IPS DF 6.9 (cell line): ENCODE data around the gene LATS2.

Source experiments
- DNase-seq: peaks from one replicate; pipeline ENCODE4 v3.0.0-alpha.2; 2013; ENCODE audit warnings: low read depth, low spot score
- H3K27ac ChIP-seq: one replicate; pipeline ENCODE4 v1.5.1; 2013; ENCODE audit warnings: low read length, control low read depth
- H3K27me3 ChIP-seq: 2 replicates; pipeline ENCODE4 v1.6.1; 2013; ENCODE audit warnings: mild to moderate bottlenecking, low read length; ENCODE audit not compliant: control insufficient read depth, insufficient read depth
- H3K36me3 ChIP-seq: 2 replicates; pipeline ENCODE4 v1.6.1; 2013; ENCODE audit warnings: low read length; ENCODE audit not compliant: control insufficient read depth, insufficient read depth
- H3K4me1 ChIP-seq: 2 replicates; pipeline ENCODE4 v1.6.1; 2013; ENCODE audit warnings: low read length; ENCODE audit not compliant: control insufficient read depth, insufficient read depth
- H3K4me3 ChIP-seq: 2 replicates; pipeline ENCODE4 v1.5.1; 2013; ENCODE audit warnings: mild to moderate bottlenecking, low read length
- H3K9me3 ChIP-seq: 2 replicates; pipeline ENCODE4 v1.6.1; 2013; ENCODE audit warnings: low read length, inconsistent platforms; ENCODE audit not compliant: control insufficient read depth, insufficient read depth
- WGBS: extraction: QIAGEN DNeasy Blood & Tissue Kit; methylation state at CpG from one replicate; pipeline ENCODE4 v1.1.7; 2013; ENCODE audit warnings: mixed read lengths, missing lambda C conversion rate; ENCODE audit not compliant: insufficient read length, insufficient coverage; 5-methylcytosine and 5-hydroxymethylcytosine counted together

Gene LATS2

DNA sequence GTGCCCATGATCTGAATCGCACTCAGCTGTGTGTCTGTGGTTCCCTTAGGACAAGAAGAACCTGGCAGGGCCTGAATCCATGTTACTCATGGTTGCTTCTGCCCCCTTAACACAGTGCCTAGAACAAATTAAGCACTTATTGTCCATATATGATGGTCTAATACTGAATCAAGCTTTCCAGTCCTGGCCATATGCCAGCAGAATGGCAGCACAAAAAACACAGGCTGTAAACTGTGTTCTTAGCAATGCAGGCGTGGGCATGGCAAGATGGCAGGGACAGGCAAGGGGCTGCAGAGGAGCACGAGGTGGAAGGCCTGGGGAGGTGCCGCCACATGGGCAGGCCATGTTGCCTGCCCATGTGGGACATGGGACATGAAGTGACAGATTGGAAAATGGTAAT is 68.2 kb downstream of the LATS2 start:
- H3K27ac ChIP-seq: no peak overlapping the region
- DNase-seq: no peak
- WGBS: no CpG with 5 or more reads among the region's 4 CpGs
- peaks cover 12% of the 10 kb centered on the region for H3K36me3 ChIP-seq
- H3K9me3 ChIP-seq: no peaks in the 10 kb centered on the region
- peaks cover 5% of the 10 kb centered on the region for H3K4me1 ChIP-seq
- H3K4me3 ChIP-seq: no peak overlapping the region
- H3K27me3 ChIP-seq: no peaks in the 10 kb centered on the region

DNA sequence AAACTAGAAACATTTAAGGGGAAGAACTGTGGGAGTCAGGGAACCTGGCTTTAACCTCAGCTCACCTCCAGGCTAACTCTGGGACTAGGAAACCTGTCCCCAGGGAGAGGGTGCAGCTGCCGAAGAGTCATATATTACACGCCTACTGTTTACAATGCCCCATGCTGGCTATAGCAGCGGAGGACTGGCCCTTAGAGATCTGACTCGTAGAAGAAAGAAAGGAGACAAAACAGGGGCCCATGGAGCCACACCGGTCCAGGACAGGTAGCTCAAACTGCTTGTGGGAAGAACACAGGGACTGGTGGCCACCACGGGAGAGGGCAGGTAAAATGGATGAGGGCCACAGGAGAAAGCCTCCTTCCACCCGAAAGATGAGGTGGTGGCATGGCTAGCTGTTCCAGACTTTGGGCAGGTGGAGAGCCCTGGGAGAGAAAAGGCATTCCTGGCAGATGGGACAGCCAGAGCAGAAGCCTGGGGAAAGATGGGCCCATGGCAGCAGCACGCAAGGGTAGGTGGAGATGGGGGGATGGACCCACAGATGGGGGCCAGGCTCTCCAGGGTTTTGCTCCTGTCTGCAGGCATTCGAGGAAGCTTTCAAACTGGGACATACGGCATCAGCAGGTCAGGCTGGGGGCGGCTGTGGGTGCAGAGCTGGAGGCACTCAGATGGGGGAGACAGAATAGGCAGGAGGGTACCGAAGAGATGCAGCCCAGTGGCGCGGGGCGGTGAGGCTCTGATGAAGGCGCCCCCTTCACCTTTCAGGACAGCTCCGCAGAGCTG is 69.5 kb downstream of the LATS2 start:
- Histone ChIP-seq H3K4me1 (no peaks in the 10 kb centered on the region), H3K9me3 (no peaks in the 10 kb centered on the region), H3K4me3 (no peak overlapping the region), H3K27me3 (no peaks in the 10 kb centered on the region), H3K36me3 (peaks cover 19% of the 10 kb centered on the region), H3K27ac (no peak overlapping the region)
- WGBS: no CpG with 5 or more reads among the region's 17 CpGs
- no peak for DNase-seq

DNA sequence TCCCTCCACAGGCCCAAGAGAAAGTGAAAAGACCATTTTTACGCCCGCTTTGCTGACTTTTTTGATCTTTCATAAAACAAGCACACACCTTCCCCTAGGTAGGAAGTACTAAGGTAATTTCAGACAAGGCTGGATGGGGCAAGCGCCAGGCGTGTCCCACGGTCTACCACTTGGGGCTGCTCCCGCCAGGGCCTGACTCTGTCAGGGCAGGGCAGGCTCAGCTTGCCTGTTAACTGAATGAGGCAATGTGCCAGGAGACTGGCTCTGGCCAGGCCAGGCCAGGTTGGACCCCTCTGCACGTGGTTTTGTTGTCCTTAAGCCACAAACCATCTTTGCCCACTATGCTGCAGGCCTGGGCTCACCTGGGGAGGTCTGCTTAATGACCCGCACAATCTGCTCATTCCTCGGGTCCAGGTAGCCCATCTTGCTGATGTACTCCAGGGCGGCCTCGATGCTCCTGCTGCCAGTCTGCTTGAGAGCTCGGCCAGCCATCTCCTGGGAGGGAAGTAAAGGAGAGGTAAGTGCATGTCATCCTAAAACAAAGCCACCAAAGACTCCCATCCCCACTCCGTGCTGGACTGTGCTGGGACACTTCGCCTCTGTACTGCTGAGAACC is 70.4 kb downstream of the LATS2 start:
- Histone ChIP-seq H3K27ac (no peak overlapping the region), H3K9me3 (no peaks in the 10 kb centered on the region), H3K27me3 (no peaks in the 10 kb centered on the region), H3K36me3 (peaks cover 19% of the 10 kb centered on the region), H3K4me3 (no peak overlapping the region), H3K4me1 (no peaks in the 10 kb centered on the region)
- DNase-seq: no peak
- WGBS: no CpG with 5 or more reads among the region's 14 CpGs

DNA sequence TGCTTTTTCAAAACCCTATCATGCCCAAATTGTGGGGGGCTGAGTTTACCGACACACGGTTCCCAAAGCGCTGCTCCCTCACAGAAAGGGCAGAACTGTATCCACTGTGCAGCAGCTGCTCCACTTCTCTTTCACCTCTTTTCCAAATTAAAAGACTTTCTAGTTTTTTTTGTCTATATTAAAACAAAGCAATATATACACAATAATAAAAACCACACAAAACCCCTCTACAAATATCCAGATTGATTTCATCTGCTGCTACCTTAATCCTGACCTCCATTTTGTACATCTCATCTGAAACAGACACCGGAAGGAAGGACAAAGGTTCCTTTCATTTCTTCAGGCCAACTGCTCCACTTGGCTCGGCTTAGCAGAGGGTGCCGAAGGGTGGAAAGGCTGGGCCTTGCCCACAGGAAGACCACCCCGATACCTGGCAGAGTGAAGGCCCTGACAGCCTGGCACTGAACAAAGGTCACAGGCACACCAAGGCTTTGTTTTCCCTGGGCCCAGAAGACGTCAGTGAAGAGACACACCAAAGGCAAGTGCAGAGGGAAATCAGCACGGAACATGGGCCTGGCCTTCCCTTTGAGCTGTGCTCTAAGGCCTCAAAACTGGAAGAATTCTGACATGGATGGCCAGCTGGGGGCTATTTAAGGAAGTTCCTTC is 71.6 kb downstream of the LATS2 start:
- no peaks in the 10 kb centered on the region for H3K9me3 ChIP-seq
- no peak overlapping the region for H3K27ac ChIP-seq
- H3K4me3 ChIP-seq: no peak overlapping the region
- no peaks in the 10 kb centered on the region for H3K27me3 ChIP-seq
- no peaks in the 10 kb centered on the region for H3K4me1 ChIP-seq
- H3K36me3 ChIP-seq: peaks cover 19% of the 10 kb centered on the region
- no peak for DNase-seq
- WGBS: no CpG with 5 or more reads among the region's 9 CpGs

DNA sequence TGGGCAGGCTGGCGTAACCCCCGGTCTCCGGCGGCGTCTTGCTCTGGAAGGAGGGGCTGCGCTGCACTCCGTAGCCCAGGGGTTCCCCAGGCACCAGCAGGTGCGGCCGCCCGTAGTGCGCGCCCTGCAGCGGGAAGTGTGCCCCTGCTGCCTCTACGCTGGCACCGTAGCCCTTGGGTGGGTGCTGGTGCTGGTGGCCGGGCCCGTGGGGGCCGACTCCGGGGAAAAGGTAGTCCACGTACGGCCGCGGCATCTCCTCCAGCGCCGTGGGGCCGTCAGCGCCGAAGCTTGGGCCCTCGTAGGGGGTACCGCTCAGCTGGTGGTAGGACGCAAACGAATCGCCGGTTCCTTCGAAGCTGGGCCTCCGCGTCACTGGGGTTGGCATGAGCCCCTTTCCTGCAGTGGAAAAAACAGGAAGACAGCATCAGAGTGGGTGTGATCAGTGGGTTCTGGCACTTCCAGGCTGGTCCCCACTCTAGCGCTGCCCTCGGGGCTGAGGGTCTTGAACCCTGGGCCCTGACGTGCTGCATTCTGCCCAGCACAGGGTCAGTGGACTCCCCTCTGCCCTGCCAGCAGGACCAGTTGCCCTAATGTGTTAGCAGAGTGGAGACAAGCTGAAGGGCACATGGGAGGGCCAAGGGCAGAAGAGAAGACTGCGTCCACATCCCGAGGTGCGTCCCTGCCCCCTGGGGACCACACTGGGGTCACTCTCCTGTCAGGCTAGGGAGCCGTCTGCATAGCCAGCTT is 72.3 kb downstream of the LATS2 start:
- no peak for DNase-seq
- Histone ChIP-seq H3K4me1 (no peaks in the 10 kb centered on the region), H3K9me3 (no peaks in the 10 kb centered on the region), H3K36me3 (peaks cover 19% of the 10 kb centered on the region), H3K27me3 (no peaks in the 10 kb centered on the region), H3K27ac (no peak overlapping the region), H3K4me3 (no peak overlapping the region)
- WGBS: no CpG with 5 or more reads among the region's 44 CpGs

DNA sequence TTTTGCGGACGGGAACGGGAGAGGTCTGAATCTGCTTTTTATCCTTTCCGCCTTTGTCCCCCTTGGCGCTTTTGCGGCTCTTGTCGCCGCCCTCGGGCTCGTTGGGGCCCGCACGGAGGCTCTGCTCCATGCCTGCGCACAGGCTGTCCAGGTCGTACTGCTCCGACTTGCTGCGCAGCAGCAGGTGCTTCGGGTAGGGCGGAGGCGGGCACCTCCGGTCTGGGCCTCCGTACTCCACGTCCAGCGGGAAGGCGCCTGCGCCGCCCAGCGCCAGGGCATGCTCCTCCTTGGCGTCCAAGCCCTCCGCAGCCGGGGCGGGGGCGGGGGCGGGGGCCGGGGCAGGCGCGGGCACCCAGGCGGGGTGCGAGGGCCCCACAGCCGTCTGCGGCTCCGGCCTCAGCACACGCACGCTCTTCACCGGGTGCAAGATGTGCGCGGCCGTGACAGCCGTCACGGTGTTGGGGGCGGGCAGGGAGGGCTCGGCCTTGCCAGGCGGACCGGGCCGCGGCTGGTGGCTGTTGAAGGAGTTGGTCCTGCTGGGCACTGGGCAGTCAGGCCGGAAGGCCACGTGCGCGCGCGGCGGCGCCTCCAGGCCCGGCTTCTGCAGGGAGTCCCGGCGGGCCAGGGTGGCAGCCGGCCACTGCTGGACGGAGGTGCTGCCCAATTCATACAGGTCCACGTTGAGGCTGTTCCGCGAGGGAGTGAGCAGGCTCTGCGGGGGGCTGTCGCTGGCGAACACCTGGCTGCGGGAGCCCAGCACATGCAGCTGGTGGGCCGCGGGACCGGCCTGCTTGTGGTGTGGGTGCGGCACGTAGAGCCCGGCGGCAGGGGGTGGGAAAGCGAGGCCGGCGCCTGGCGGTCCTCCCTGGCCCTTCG is 73.1 kb downstream of the LATS2 start:
- Histone ChIP-seq H3K36me3 (peaks cover 24% of the 10 kb centered on the region), H3K9me3 (no peaks in the 10 kb centered on the region), H3K27me3 (no peaks in the 10 kb centered on the region), H3K27ac (no peak overlapping the region), H3K4me1 (no peaks in the 10 kb centered on the region), H3K4me3 (no peak overlapping the region)
- no peak for DNase-seq
- no CpG with 5 or more reads among the region's 87 CpGs for WGBS

DNA sequence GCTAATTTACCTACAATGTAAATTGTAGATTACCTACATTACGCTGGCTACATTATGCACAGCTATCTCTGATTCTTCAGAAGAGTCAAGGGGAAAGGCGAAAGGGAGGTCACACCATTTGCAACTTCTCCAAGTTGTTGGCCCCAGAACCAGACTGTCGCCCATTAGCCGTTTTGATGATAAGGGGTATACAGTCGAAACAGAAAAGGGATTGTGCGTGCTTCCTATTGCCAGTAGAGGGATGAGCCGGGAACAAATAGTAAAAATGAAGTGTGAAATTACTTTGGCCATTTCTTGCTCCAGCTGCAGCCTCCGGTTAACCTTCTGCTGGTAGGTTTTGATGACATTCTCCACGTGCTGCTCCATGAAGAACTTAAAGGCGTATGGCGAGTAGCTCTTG is 73.8 kb downstream of the LATS2 start:
- Histone ChIP-seq H3K36me3 (peaks cover 26% of the 10 kb centered on the region), H3K4me1 (no peaks in the 10 kb centered on the region), H3K4me3 (no peak overlapping the region), H3K27me3 (no peaks in the 10 kb centered on the region), H3K9me3 (no peaks in the 10 kb centered on the region), H3K27ac (no peak overlapping the region)
- DNase-seq: no peak
- WGBS: no CpG with 5 or more reads among the region's 11 CpGs

DNA sequence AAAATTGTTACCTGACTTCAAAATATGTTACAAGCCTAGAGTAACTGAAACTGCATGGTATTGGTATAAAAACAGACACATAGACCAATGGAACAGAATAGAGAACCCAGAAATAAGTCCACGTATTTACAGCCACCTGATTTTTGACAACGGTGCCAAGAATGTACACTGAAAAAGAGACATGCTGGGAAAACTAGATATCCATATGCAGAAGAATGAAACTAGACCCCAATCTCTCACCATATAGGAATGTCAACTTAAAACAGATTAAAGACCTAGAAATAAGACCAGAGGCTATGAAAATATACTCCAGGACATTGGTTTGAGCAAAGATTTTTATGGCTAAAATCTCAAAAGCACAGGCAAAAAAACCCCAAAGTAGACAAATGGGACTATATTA is 76.5 kb downstream of the LATS2 start:
- WGBS: no CpG with 5 or more reads among the region's 2 CpGs
- no peak overlapping the region for H3K27ac ChIP-seq

DNA sequence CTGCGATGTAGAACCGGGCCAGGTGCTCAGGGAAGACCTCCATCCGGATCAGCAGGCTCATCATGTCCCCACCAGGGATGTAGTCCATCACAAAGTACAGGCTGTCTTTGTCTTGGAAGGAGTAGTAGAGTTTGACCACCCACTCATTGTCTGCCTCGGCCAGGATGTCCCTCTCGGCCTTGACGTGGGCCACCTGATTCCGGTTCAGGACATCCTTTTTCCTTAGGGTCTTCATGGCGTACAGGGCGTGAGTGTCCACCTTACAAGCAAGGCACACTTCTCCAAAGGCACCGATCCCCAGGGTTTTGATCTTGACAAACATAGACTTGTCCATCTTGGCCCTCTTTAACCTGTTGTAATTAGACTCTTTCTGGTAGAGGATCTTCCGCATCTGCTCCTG is 78.0 kb downstream of the LATS2 start:
- Histone ChIP-seq H3K27me3 (no peaks in the 10 kb centered on the region), H3K9me3 (no peaks in the 10 kb centered on the region), H3K4me1 (no peaks in the 10 kb centered on the region), H3K4me3 (no peak overlapping the region), H3K36me3 (peaks cover 34% of the 10 kb centered on the region), H3K27ac (no peak overlapping the region)
- WGBS: no CpG with 5 or more reads among the region's 11 CpGs
- no peak for DNase-seq

More for the DNA sequence above, 76.5 kb downstream of the LATS2 start:
- no peaks in the 10 kb centered on the region for H3K27me3 ChIP-seq
- no peak for DNase-seq
- H3K4me3 ChIP-seq: no peak overlapping the region
- no peaks in the 10 kb centered on the region for H3K9me3 ChIP-seq
- H3K4me1 ChIP-seq: no peaks in the 10 kb centered on the region
- H3K36me3 ChIP-seq: peaks cover 42% of the 10 kb centered on the region
